Measurements from ENCODE around the gene ZNF385A.

Gene ZNF385A

DNA sequence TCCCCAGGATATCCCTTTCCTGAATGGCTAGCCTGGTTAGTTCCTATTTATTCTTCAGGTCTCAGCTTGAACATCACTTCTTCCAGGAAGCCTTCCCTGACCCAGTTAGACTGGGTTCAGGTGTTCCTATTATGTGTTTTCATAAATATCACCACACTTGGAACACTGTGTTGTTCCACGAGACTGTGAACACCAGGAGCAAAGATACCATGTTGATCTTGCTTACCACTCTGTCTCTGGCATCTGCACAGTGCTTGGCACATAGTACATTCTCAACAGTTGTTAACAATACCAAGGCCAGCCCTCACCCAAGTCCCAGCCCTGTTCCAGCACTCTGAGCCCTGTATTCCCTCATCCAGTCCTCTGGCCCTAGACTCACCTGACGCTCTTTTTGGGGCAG, 13.7 kb upstream of the ZNF385A start:
- Histone ChIP-seq H3K79me2 (ENCODE audit: insufficient read depth, low read length) (no peaks in the 10 kb centered on the region), H3K27me3 (ENCODE audit: insufficient read depth, low read length, poor library complexity, severe bottlenecking) (no peaks in the 10 kb centered on the region), H3K36me3 (ENCODE audit: insufficient read depth, low read length) (peaks cover 84% of the 10 kb centered on the region), H3F3A (ENCODE audit: low read depth) (0 out of 2 replicates have a peak, but pooled peaks cover 5% of the 10 kb centered on the region), H3K9me3 (ENCODE audit: insufficient read depth, low read depth, low read length) (no peaks in the 10 kb centered on the region), H3K9ac (ENCODE audit: low read depth, low read length, poor library complexity, severe bottlenecking) (no peak overlapping the region), H3K4me2 (ENCODE audit: low read depth, low read length, poor library complexity, severe bottlenecking) (no peak overlapping the region), H2AFZ (ENCODE audit: low read length) (no peak overlapping the region), H3K4me3 (ENCODE audit: low read length, poor library complexity, severe bottlenecking) (no peak overlapping the region), H3K9me2 (replicated peaks; ENCODE audit: low read depth, low read length) (no peaks in the 10 kb centered on the region), H4K20me1 (ENCODE audit: insufficient read depth, low read length, poor library complexity, severe bottlenecking) (peaks cover 2% of the 10 kb centered on the region), H3K4me1 (ENCODE audit: insufficient read depth, low read length, poor library complexity, severe bottlenecking) (no peaks in the 10 kb centered on the region)
- TF ChIP-seq EZH2phosphoT487 (IDR thresholded peaks at IDR 0.05; ENCODE audit: borderline replicate concordance) (no peak), CTCF (conservative IDR thresholded peaks at IDR 0.05; ENCODE audit: low read length) (no peak)

DNA sequence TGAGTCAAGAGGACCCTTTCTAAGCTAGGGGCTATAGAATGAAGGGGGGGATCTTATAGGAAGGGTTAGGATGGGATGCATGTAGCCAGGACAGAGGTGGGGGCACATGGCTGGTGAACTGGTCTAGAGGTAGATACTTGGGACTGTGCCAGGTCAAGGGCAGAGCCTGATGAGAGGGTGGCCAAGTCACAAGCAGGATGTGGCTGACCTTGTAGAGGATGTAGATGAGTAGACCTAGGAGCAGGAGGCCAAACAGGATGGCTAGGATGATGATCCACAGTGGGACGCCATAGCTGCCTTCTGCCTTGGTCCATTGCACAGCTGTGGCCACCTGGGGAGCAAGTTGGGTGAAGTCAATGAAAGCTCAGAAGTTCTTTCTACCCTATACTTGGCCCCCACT, 12.6 kb upstream of the ZNF385A start:
- peaks cover 80% of the 10 kb centered on the region for H3K36me3 ChIP-seq (ENCODE audit: insufficient read depth, low read length)
- no peaks in the 10 kb centered on the region for H3K27me3 ChIP-seq (ENCODE audit: insufficient read depth, low read length, poor library complexity, severe bottlenecking)
- no peaks in the 10 kb centered on the region for H3K79me2 ChIP-seq (ENCODE audit: insufficient read depth, low read length)
- H3K9me3 ChIP-seq (ENCODE audit: insufficient read depth, low read depth, low read length) = no peaks in the 10 kb centered on the region
- H3K4me2 ChIP-seq (ENCODE audit: low read depth, low read length, poor library complexity, severe bottlenecking) = no peak overlapping the region
- H3K9ac ChIP-seq (ENCODE audit: low read depth, low read length, poor library complexity, severe bottlenecking) = no peak overlapping the region
- peaks cover 2% of the 10 kb centered on the region for H4K20me1 ChIP-seq (ENCODE audit: insufficient read depth, low read length, poor library complexity, severe bottlenecking)
- H3F3A ChIP-seq (ENCODE audit: low read depth) = 0 out of 2 replicates have a peak, but pooled peaks cover 5% of the 10 kb centered on the region
- no peaks in the 10 kb centered on the region for H3K4me1 ChIP-seq (ENCODE audit: insufficient read depth, low read length, poor library complexity, severe bottlenecking)
- no peak overlapping the region for H2AFZ ChIP-seq (ENCODE audit: low read length)
- TF ChIP-seq EZH2phosphoT487 (IDR thresholded peaks at IDR 0.05; ENCODE audit: borderline replicate concordance) (no peak), CTCF (conservative IDR thresholded peaks at IDR 0.05; ENCODE audit: low read length) (no peak)
- H3K4me3 ChIP-seq (ENCODE audit: low read length, poor library complexity, severe bottlenecking) = no peak overlapping the region
- no peaks in the 10 kb centered on the region for H3K9me2 ChIP-seq (replicated peaks; ENCODE audit: low read depth, low read length)

DNA sequence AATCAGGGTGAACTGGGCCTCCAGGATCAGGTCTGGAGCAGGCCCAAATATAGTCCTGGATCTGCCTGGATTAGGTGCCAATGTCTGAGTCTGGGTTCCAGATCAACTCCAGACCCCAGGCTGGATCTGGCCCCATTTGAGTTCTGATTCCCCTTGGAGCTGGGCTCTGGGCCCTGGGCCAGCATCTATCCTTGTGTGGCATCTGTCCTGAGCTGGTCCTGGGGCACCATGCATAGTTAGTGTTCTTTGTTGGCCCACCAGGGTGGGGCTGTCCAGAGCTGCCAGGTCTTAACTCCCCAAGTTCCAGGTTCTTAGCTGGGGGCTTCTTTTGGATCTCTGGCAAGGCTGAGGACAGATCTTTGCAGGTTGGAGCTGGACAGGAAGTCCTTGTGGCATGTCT, 11.0 kb upstream of the ZNF385A start:
- no peaks in the 10 kb centered on the region for H3K27me3 ChIP-seq (ENCODE audit: insufficient read depth, low read length, poor library complexity, severe bottlenecking)
- no peak overlapping the region for H2AFZ ChIP-seq (ENCODE audit: low read length)
- no peak overlapping the region for H3K4me3 ChIP-seq (ENCODE audit: low read length, poor library complexity, severe bottlenecking)
- H3K36me3 ChIP-seq (ENCODE audit: insufficient read depth, low read length) = peaks cover 64% of the 10 kb centered on the region
- H3K4me2 ChIP-seq (ENCODE audit: low read depth, low read length, poor library complexity, severe bottlenecking) = no peak overlapping the region
- H3K4me1 ChIP-seq (ENCODE audit: insufficient read depth, low read length, poor library complexity, severe bottlenecking) = peaks cover 4% of the 10 kb centered on the region
- H3K9ac ChIP-seq (ENCODE audit: low read depth, low read length, poor library complexity, severe bottlenecking) = no peak overlapping the region
- H3K9me2 ChIP-seq (replicated peaks; ENCODE audit: low read depth, low read length) = no peaks in the 10 kb centered on the region
- no peak for TF ChIP-seq EZH2phosphoT487 (IDR thresholded peaks at IDR 0.05; ENCODE audit: borderline replicate concordance)
- TF ChIP-seq CTCF (conservative IDR thresholded peaks at IDR 0.05; ENCODE audit: low read length) = no peak
- H3F3A ChIP-seq (ENCODE audit: low read depth) = 0 out of 2 replicates have a peak, but pooled peaks cover 5% of the 10 kb centered on the region
- peaks cover 2% of the 10 kb centered on the region for H4K20me1 ChIP-seq (ENCODE audit: insufficient read depth, low read length, poor library complexity, severe bottlenecking)
- no peaks in the 10 kb centered on the region for H3K79me2 ChIP-seq (ENCODE audit: insufficient read depth, low read length)
- H3K9me3 ChIP-seq (ENCODE audit: insufficient read depth, low read depth, low read length) = no peaks in the 10 kb centered on the region

Measured in Loucy (cell line).